Measurements from ENCODE around the gene SLC22A23. TPM values are rescaled to one million over a fixed set of nuclear protein-coding genes. Genes with fewer than 3 reads are reported as not detected.

The SLC22A23 gene
- total RNA-seq, 1 experiment from 2014 or later = 38.2 TPM

GRCh38 chr6:3321042-3321441 is 135.8 kb downstream of the SLC22A23 start:
- Mint-ChIP-seq H3K27me3 (ENCODE audit: low read depth) (no peaks in the 10 kb centered on the region), H3K4me3 (no peak overlapping the region), H3K27ac (no peak overlapping the region), H3K9me3 (no peaks in the 10 kb centered on the region), H3K4me1 (peaks cover 5% of the 10 kb centered on the region), H3K36me3 (peaks cover 20% of the 10 kb centered on the region)
- TF ChIP-seq ARID4B (CRISPR knock-in tag; IDR thresholded peaks at IDR 0.05; ENCODE audit: borderline replicate concordance) = no peak
- TF ChIP-seq ZNF671 (CRISPR knock-in tag; IDR thresholded peaks at IDR 0.05) = no peak
- no peak for TF ChIP-seq ZNF281 (CRISPR knock-in tag; IDR thresholded peaks at IDR 0.05)
- TF ChIP-seq TEAD1 (CRISPR knock-in tag; IDR thresholded peaks at IDR 0.05) = no peak
- no peak for TF ChIP-seq ERG (CRISPR knock-in tag; IDR thresholded peaks at IDR 0.05)
- DNase-seq (ENCODE audit: low spot score) = no peak
- ChIA-PET POLR2A (no interaction called here), CTCF (interaction anchor here (1.2 to 2.4 kb wide), 2 partner anchors 9 kb away, joined by 5 to 13 read pairs; no protein-coding TSS in a partner anchor)
- ATAC-seq = no peak

GRCh38 chr6:3320238-3320811 is 136.5 kb downstream of the SLC22A23 start:
- DNase-seq (ENCODE audit: low spot score) (no peak), ATAC-seq (no peak)
- peaks cover 20% of the 10 kb centered on the region for H3K36me3 Mint-ChIP-seq
- no peaks in the 10 kb centered on the region for H3K27me3 Mint-ChIP-seq (ENCODE audit: low read depth)
- no peak overlapping the region for H3K27ac Mint-ChIP-seq
- ChIA-PET CTCF (interaction anchor here (0.9 to 2.4 kb wide), 3 partner anchors 10 to 91 kb away, joined by 3 to 13 read pairs (median 3); no protein-coding TSS in a partner anchor), POLR2A (interaction anchor here (0.6 kb wide), 1 partner anchor 687 kb away, joined by 4 read pairs; no protein-coding TSS in a partner anchor)
- no peaks in the 10 kb centered on the region for H3K9me3 Mint-ChIP-seq
- TF ChIP-seq SOX15 (CRISPR knock-in tag; IDR thresholded peaks at IDR 0.05) (no peak), ZSCAN18 (CRISPR knock-in tag; IDR thresholded peaks at IDR 0.05) (no peak), ZMAT4 (CRISPR knock-in tag; IDR thresholded peaks at IDR 0.05) (no peak), TCF7 (CRISPR knock-in tag; IDR thresholded peaks at IDR 0.05; ENCODE audit: low read depth) (no peak), ZBTB43 (CRISPR knock-in tag; IDR thresholded peaks at IDR 0.05) (no peak), MYBL2 (CRISPR knock-in tag; IDR thresholded peaks at IDR 0.05) (no peak), FOXP1 (CRISPR knock-in tag; IDR thresholded peaks at IDR 0.05; ENCODE audit: borderline replicate concordance) (no peak), NFATC4 (CRISPR knock-in tag; IDR thresholded peaks at IDR 0.05) (no peak), STAT6 (CRISPR knock-in tag; conservative IDR thresholded peaks at IDR 0.05; ENCODE audit: low read depth) (no peak), ZNF396 (CRISPR knock-in tag; IDR thresholded peaks at IDR 0.05; ENCODE audit: borderline replicate concordance) (no peak), EMX1 (CRISPR knock-in tag; IDR thresholded peaks at IDR 0.05) (no peak)
- H3K4me1 Mint-ChIP-seq = peaks cover 3% of the 10 kb centered on the region
- no peak overlapping the region for H3K4me3 Mint-ChIP-seq
